ENCODE results near the gene GTF2IRD2. TPM values are rescaled to one million over a fixed set of nuclear protein-coding genes. Genes with fewer than 3 reads are reported as not detected.
"Not testable (repeated sequence)": the region's sequence is repeated elsewhere in the genome, so short reads cannot be mapped to it uniquely, and the experiment has no call there.

The GTF2IRD2 gene
- total RNA-seq, 6 experiments from 2014 or later, result 1.3 to 13.9 (median 7.7) TPM

DNA sequence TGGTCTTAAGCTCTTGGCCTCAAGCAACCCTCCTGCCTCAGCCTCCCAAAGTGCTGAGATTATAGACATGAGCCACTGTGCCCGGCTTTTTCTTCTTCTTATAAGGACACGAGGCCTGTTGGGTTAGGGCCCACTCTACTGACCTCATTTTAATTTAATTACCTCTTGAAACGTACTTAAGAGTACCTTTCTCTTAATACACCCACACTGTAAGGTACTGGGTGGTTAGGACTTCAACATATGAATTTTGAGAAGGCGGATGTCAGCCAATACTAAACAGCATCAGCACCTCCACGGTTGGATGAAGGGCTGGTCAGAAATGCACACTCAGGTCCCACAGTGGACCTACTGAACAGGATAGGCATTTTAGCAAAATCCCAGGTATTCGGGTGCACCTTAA lies 69.7 kb downstream of the GTF2IRD2 start:
- no CpG with 5 or more reads among the region's 6 CpGs for WGBS (ENCODE audit: insufficient coverage, low coverage, low lambda C conversion rate, missing lambda C conversion rate)
- intact Hi-C loops (cut with DNase I); DNase-seq; H3K36me3 ChIP-seq; H3K27me3 ChIP-seq; H3K4me1 ChIP-seq; H3K27ac ChIP-seq; H3K9me3 ChIP-seq; ATAC-seq; H3K4me3 ChIP-seq: not testable (repeated sequence)

- H3K4me3 ChIP-seq; H3K4me1 ChIP-seq; H3K36me3 ChIP-seq; ATAC-seq; intact Hi-C loops (cut with DNase I); H3K27me3 ChIP-seq; DNase-seq; H3K9me3 ChIP-seq; H3K27ac ChIP-seq: not testable (repeated sequence)
- WGBS (ENCODE audit: insufficient coverage, low coverage, low lambda C conversion rate, missing lambda C conversion rate), result 66% methylated on average over 4 of the region's 17 CpGs
These were observed 72.4 kb downstream of the GTF2IRD2 start for GRCh38 chr7:74779053-74779452.

GRCh38 chr7:74775111-74775510 lies 76.3 kb downstream of the GTF2IRD2 start:
- DNase-seq; H3K27me3 ChIP-seq; H3K4me1 ChIP-seq; H3K27ac ChIP-seq; H3K9me3 ChIP-seq; intact Hi-C loops (cut with DNase I); H3K36me3 ChIP-seq; H3K4me3 ChIP-seq: not testable (repeated sequence)
- no CpG with 5 or more reads among the region's 6 CpGs for WGBS (ENCODE audit: insufficient coverage, low coverage, low lambda C conversion rate, missing lambda C conversion rate)
- peak in 1 of 4 donors; percentile 26 for ATAC-seq

- DNase-seq; H3K27me3 ChIP-seq; intact Hi-C loops (cut with DNase I); H3K4me3 ChIP-seq; H3K27ac ChIP-seq; H3K4me1 ChIP-seq; H3K36me3 ChIP-seq; H3K9me3 ChIP-seq: not testable (repeated sequence)
- whole genome bisulfite sequencing (ENCODE audit: insufficient coverage, low coverage, low lambda C conversion rate, missing lambda C conversion rate), result no CpG with 5 or more reads among the region's 21 CpGs
- ATAC-seq, result peak; percentile 63 to 80 (median 72)
These were observed 77.3 kb downstream of the GTF2IRD2 start, which contains the start of gene NCF1 for GRCh38 chr7:74773760-74774750. NCF1 (plus strand) TSS chr7:74774011; CDS start chr7:74774032, 21 bp downstream.

GRCh38 chr7:74772093-74772492 lies 79.3 kb downstream of the GTF2IRD2 start:
- H3K4me3 ChIP-seq; H3K9me3 ChIP-seq; H3K27ac ChIP-seq; H3K4me1 ChIP-seq; H3K27me3 ChIP-seq; intact Hi-C loops (cut with DNase I); DNase-seq; H3K36me3 ChIP-seq: not testable (repeated sequence)
- peak in 1 of 4 donors; percentile 10 for ATAC-seq
- no CpG with 5 or more reads among the region's 6 CpGs for WGBS (ENCODE audit: insufficient coverage, low coverage, low lambda C conversion rate, missing lambda C conversion rate)

DNA sequence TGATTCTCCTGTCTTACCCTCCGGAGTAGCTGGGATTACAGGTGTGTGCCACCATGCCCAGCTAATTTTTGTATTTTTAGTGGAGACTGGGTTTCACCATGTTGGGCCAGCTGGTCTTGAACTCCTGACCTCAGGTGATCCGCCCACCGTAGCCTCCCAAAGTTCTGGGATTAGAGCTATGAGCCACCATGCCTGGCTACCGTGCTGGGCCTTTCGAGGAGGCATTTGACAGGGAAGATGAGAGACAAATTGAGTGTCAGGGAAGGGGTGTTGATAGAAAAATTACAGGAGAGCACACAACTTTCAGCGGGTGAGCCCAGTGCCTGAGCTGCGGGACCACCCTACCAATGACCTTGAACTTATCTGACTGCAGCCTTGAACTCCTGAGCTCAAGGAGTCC lies 81.3 kb downstream of the GTF2IRD2 start:
- H3K27me3 ChIP-seq; ATAC-seq; DNase-seq; intact Hi-C loops (cut with DNase I); H3K4me3 ChIP-seq; H3K4me1 ChIP-seq; H3K27ac ChIP-seq; H3K36me3 ChIP-seq; H3K9me3 ChIP-seq: not testable (repeated sequence)
- WGBS (ENCODE audit: insufficient coverage, low coverage, low lambda C conversion rate, missing lambda C conversion rate), result 92% methylated on average over 4 of the region's 7 CpGs

- DNase-seq; H3K36me3 ChIP-seq; H3K9me3 ChIP-seq; ATAC-seq; H3K4me3 ChIP-seq; H3K27me3 ChIP-seq; H3K27ac ChIP-seq; H3K4me1 ChIP-seq; intact Hi-C loops (cut with DNase I): not testable (repeated sequence)
- no CpG with 5 or more reads among the region's 10 CpGs for WGBS (ENCODE audit: insufficient coverage, low coverage, low lambda C conversion rate, missing lambda C conversion rate)
These were observed 84.4 kb downstream of the GTF2IRD2 start for GRCh38 chr7:74766991-74767390.

DNA sequence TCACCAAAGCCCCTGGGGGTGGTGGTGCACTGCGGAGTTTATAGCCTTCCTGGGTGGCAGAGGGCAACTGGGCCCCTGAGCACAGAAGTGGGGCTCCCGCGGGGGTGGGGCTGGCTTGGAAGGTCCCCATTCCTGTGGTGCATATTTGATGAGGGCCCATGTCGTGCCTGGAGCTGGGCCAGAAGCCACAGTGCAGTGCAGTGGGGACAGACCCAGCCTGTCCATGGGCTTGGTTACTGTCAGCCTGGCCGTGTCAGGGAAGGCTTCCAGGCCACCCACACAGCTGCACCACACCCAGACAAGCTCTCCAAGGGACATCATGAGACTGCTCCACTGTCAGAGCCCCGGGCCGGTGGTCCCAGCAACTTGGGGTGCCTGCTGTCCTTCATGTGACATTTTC lies 84.9 kb downstream of the GTF2IRD2 start:
- DNase-seq; H3K4me1 ChIP-seq; H3K27ac ChIP-seq; H3K9me3 ChIP-seq; H3K36me3 ChIP-seq; H3K4me3 ChIP-seq; H3K27me3 ChIP-seq; intact Hi-C loops (cut with DNase I): not testable (repeated sequence)
- no CpG with 5 or more reads among the region's 7 CpGs for WGBS (ENCODE audit: insufficient coverage, low coverage, low lambda C conversion rate, missing lambda C conversion rate)
- ATAC-seq, result peak in 3 of 4 donors; percentile 34 to 39 (median 34)

- WGBS (ENCODE audit: insufficient coverage, low coverage, low lambda C conversion rate, missing lambda C conversion rate), result no CpG with 5 or more reads among the region's 17 CpGs
- H3K4me1 ChIP-seq; H3K9me3 ChIP-seq; H3K4me3 ChIP-seq; DNase-seq; intact Hi-C loops (cut with DNase I); H3K27ac ChIP-seq; H3K36me3 ChIP-seq; H3K27me3 ChIP-seq: not testable (repeated sequence)
- ATAC-seq, result peak; percentile 43 to 61 (median 52)
These were observed 86.0 kb downstream of the GTF2IRD2 start for GRCh38 chr7:74765205-74765918.

- DNase-seq; intact Hi-C loops (cut with DNase I); H3K27ac ChIP-seq; H3K27me3 ChIP-seq; H3K4me3 ChIP-seq; ATAC-seq; H3K9me3 ChIP-seq; H3K4me1 ChIP-seq; H3K36me3 ChIP-seq: not testable (repeated sequence)
- no CpG with 5 or more reads among the region's 3 CpGs for WGBS (ENCODE audit: insufficient coverage, low coverage, low lambda C conversion rate, missing lambda C conversion rate)
These were observed 92.4 kb downstream of the GTF2IRD2 start for GRCh38 chr7:74758982-74759381.

DNA sequence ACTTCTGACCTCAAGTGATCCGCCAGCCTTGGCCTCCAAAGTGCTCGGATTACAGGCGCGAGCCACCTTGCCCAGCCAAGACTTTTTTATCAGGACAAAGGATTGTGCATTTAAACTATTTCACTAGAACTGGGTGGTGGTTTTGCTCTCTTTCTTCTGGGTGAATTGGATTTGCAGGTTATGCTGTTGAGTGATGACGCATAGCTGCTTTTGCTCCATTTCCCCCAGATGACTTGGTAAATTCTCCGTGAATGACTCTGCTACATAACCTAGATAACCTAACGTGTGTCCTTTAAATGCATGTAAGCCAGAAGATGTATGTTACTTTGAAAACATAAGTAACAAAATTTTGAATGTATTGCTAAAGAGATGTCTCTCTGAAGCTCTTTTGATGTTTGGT lies 93.1 kb downstream of the GTF2IRD2 start:
- H3K27me3 ChIP-seq; ATAC-seq; H3K36me3 ChIP-seq; H3K9me3 ChIP-seq; intact Hi-C loops (cut with DNase I); DNase-seq; H3K27ac ChIP-seq; H3K4me1 ChIP-seq; H3K4me3 ChIP-seq: not testable (repeated sequence)
- WGBS (ENCODE audit: insufficient coverage, low coverage, low lambda C conversion rate, missing lambda C conversion rate), result no CpG with 5 or more reads among the region's 7 CpGs
